ENCODE data around the gene TSPAN18.
"Not testable (repeated sequence)": the region's sequence is repeated elsewhere in the genome, so short reads cannot be mapped to it uniquely, and the experiment has no call there.

TSPAN18 gene

DNA sequence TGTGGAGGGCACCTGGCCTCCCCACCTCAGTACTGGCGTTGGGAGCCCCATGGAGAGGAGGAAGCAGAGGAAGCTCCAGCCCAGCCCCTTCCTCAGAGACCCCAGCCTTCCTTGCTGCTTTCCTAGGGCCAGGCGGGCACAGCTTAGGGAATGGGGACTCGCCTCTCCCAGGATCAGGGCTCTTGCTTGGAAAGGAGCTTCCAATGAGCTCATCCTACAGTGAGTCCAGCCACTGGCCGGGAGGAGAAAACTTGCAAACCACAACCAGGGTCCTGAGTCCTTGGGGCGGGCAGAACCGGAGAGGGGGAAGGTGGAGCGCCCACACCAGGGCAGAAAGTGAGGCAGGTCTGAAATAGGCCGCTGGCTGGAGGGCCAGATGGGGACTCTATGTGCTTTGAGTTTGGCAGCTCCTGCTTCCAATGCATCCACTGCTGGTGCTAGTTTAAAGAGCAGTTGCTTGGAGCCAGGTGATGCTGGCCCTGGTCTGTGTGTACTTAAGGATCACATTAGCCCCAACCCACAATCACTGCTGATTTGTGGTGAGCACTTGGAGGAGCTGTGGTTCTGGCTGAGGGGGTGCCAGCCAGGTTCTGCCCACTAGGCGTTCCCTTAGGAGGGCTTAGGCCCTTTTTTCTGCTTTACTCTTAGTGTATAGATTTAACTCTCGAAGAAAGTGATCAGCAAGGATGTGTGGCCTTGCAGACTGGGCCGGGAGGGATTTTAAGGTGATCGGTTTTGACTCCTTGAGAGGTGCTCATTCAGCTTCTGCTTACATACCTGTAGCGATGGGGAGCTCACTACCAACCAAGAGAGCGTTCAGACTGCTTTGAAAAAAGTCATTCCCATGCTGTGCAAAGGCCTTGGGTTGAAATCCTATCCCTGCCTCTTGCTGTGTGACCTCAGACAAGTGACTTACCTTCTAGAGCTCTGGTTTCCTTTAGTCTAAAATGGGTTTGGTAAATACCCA, 142.0 kb downstream of the TSPAN18 start:
- no peak for DNase-seq (ENCODE audit: low read depth in 2 of 2)

DNA sequence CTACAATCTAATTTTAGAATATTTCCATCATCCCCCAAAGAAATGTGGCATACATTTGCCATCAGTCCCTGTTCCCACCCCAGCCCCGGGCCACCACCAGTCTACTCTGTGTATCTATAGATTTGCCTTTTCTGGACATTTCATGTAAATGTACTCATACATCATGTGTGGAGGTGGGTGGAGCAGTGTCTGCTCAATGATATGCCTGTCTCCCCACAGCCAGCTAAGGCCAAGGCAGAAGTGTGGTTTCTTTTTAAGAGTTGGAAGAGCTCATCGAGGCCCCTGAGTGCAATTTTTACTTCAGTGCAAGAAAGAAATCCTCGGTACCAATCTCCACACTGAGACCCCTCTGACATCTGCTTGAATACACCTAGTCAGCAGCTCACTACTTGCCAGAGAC, 143.4 kb downstream of the TSPAN18 start:
- DNase-seq (ENCODE audit: low read depth in 2 of 2) = no peak

DNA sequence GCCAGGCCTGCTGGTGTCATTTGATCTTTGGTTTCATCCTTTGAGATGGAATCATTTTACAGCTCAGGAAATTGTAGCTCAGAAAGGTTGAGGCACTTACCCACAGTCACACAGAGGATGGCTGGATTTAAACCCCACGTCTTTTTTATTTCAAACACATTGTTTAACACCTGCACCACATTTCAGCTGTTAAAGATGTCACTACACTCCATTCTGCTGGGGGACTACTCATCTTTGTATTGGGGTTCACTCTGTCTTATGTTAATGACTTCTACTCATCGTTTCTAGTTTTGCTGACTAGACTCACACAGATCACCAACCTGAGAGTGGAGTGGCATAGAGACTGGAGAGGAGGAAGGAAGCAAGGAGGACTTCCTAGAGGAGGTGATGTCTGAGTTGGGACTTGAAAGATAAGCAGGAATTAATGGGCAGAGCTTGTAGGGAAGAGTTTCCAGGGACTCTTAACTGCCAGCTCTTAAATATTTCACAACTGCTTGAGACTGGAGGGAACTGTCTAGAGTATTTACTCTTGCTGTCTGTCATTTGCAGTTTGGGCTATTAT, 143.9 kb downstream of the TSPAN18 start:
- no peak for DNase-seq (ENCODE audit: low read depth in 2 of 2)

DNA sequence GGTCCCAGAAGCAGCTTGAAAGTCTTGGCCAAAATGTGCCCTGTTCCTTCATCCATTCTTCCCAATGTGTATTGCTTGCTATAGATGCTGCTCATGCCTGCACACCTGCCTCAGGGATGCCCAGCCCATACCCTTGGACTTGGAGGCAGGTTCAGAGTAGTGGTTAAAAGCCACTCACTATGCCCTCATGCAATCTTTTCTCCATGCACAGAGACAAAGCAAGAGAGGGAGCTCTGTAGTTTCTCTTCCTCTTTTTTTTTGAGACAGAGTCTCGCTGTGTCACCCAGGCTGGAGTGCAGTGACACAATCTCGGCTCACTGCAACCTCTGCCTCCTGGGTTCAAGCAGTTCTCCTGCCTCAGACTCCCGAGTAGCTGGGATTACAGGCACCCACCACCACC, 144.9 kb downstream of the TSPAN18 start:
- not testable (repeated sequence) for DNase-seq (ENCODE audit: low read depth in 2 of 2)

DNA sequence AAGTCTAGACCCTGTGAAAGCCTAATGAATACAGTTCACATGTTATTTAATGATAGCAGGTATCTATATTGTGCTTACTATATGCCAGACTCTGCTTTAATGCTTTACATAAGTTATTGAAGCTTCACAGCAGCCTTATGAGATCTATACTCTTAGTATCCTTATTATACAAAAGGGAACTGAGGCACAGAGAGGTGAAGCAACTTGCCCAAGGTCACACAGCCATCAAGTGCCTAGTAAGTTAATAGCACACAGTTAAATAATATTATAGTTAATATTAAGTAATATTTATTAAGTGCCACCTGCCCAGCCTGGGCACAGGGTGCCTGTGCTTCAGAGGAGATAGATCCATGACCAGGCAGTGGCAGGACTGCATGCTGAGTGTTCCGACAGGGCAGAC, 145.8 kb downstream of the TSPAN18 start:
- DNase-seq (ENCODE audit: low read depth in 2 of 2) = no peak

DNA sequence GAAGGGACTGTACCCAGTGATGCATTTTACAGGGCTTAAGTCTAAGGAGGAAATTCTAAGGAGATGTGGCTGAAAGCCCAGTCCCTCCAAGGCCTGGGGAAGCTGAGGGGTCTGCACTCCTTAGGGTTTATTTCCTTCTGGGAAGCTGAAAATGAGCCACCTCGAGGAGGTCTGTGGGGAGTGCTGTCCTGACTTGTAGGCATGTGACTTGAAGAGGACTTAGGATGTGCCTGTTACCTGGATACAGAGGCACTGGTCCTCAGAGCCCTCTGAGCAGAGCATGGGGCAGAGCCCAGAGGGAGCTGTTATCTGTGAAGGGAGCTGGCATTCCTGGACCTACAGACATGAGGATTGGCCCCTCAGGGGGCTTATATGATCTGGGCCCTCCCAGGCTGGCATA, 146.8 kb downstream of the TSPAN18 start:
- DNase-seq (ENCODE audit: low read depth in 2 of 2) = no peak

DNA sequence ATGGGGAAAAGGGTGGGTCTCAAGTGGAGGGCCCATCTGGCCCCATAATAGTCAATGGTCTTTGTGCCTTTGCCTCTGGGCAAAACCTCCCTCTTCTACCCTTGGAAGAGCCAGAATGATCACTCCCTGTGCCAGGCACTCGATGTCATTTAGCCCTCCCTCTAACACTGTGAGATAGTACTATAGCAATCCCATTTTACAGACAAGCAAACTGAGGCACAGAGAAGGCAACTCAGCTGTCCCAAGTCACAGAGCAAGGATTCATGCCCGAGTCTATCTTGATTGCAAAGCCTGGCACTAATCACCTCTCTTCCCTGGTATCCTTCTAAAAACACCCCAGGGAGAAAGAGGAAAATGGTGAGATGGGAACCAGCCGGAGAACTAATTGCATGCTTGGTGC, 147.5 kb downstream of the TSPAN18 start:
- DNase-seq (ENCODE audit: low read depth in 2 of 2) = no peak

DNA sequence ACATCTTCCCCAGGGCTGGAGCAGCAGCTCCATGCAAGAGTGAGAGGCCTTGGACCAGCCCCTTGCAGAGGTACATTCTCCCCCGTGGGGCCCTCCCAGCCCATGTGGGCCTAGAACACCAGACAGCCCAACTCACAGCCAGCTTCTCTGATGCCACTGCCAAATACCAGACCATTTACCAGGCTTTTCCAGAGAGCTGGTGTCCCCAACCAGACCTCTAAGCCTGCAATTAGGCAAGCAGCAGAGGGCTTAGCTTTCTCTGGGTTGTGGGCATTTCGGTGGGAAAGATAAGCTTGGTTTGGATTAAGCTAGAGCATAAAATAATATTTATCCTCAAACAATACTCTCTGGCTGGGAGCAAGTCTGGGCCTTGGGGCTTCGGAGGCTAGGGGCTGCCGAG, 148.3 kb downstream of the TSPAN18 start:
- no peak for DNase-seq (ENCODE audit: low read depth in 2 of 2)

DNA sequence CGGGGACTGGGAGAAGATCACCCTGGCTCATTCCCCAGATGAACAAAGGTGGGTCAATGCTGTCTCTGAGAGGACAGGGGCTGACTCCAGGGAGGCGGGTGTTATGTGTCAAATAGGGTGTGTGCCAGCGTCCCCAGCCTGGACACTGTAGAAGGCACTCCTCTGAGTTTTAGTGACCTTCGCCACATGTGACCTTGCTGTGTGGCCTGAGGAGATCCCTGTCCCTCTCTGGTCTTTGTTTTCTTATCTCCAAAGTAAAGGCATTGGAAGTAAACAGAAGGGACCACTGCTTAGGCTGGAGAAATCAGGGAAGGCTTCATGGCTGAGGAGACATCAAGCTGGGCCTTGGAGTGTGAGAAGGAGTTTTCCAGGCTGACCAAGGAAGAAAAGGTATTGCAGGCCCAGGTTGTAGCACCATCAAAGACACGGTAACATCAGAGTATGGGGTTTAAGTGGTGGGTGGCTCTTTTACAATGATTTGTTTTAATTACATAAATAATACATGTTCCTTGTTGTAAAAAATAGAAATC, 149.5 kb downstream of the TSPAN18 start:
- no peak for DNase-seq (ENCODE audit: low read depth in 2 of 2)

DNA sequence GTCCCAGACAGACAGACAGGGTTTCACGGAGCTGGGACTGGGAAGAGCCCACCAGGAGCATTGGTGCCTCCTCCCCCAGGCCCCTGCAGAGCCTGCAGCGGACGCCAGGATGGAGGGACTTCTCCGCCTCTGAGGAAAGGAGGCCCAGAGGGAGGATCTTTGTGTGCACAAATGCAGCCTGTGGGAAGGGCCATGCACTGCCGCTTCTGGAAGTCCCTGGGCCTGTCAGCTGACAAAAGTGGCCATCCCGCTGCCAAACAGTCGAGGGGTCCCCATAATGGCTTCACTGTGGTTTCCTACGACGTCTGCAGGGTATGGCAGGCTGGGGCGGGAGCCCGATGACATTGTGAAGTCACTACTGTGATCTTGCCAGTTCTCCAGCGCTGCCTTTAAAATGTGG, 150.1 kb downstream of the TSPAN18 start:
- no peak for DNase-seq (ENCODE audit: low read depth in 2 of 2)

DNA sequence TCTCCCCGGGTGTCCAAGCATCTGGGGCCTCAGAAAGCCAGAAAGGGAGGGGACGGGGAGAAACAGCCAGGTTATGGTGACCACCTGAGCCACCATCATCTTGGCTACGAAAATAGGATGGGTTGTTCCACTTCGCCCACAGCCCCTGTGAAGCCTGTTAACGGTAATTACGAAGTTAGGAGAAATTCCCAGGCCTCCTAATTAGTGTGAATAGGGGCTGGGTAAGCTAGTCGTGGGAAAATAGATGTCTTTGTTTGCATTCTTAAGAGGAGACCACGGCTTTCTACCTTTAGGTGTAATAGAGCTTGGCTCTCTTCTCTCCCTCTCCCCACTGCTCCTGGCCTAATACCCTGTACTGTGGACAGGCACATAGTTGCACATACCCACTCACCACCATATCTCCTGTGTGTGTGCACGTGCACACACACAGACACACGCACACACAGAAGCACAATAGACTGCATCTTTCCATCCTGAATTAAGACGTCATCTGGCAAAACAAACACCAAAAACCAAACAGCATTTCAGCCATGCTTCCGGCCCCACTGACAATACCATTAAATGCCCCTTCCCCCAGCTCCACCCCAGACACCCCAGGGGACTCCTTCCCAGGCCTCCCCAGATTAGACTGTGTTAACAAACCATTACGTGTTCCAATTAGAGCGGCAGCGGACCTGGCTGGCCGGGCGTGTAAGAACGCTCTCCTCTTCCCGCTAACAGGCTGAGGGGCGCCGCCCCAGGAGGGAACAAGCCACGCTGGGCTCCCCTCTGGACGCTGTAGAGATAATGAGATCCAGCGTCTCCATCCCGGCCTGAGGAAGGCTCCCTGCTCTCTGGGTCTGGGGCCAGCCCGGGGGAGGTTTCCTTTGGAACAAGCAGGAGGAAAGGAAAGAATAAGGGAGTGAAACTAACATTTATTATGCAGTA, 151.1 kb downstream of the TSPAN18 start:
- no peak for DNase-seq (ENCODE audit: low read depth in 2 of 2)

DNA sequence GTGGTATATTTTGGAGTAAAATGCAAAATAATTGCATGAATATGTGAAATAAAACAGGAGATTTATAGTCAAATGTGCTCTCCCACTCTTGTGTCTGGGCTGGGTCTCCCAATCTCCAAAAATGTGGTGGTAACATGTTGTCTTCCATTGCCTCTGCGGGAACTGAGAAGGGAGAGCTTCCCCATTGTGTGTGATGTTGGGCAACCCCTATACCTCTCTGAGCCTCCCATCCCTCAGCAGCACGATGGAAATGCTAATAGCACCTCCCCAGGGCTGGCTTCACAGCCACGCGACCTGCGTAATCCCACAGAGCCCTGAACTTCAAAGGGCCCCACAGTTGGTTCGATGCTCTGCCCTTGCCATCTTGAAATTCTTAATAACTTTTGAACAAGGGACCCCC, 151.9 kb downstream of the TSPAN18 start:
- no peak for DNase-seq (ENCODE audit: low read depth in 2 of 2)

DNA sequence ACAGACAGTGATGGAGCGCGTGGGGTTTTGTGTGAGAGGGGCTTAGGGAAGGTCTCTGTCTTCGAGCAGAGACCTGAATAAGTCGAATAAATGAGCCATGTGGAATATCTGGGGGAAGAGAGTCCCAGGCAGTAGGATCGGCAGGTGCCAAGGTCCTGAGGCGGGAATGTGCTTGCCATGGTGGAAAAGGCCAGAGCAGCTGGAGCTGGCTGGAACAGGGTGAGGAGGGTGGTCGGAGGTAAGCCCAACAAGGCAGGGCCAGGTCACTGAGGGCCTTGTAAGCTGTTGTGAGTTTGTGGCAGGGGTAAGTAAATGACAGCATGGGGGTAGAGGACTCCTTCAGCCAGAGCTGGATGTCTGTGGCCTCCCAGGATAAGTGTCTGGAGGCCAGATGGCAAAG, 152.7 kb downstream of the TSPAN18 start:
- DNase-seq (ENCODE audit: low read depth in 2 of 2) = no peak

DNA sequence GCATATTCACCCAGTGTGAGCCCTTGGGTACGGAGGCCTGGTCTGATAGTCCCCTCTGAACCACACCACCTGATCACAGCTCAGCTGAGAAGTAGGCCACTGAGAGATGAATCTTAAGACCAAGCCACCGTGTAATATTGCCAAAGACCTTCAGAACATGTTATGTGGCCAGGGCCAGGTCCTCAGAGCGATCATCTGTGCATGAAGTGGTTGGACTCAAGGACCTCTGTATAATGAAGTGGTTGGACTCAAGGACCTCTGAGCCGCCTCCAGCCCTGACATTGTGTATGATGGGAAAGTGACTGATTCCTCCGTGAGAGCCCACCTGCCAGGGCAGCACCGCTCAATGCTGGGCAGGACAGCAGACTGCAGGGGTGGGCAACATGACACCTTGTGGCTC, 153.7 kb downstream of the TSPAN18 start:
- DNase-seq (ENCODE audit: low read depth in 2 of 2) = no peak

DNA sequence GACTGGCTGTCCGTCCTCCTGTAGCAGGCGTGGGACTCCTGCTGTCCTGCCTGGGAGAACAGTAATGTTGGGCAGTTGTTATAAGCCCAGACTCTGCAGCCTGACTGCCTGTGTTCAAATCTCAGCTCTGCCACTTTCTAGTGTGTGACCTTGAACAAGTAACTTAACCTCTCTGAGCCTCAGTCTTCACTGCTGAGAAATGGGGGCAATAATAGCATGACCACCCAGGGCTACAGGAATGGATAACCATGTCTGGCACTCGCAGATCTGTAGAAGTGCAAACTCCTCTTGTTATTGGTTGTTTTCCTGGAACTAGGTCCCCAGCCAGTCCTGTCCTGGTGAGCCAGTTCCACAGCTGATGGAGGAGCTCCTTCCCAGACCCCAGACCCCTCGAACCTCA, 154.2 kb downstream of the TSPAN18 start:
- DNase-seq (ENCODE audit: low read depth in 2 of 2) = no peak

DNA sequence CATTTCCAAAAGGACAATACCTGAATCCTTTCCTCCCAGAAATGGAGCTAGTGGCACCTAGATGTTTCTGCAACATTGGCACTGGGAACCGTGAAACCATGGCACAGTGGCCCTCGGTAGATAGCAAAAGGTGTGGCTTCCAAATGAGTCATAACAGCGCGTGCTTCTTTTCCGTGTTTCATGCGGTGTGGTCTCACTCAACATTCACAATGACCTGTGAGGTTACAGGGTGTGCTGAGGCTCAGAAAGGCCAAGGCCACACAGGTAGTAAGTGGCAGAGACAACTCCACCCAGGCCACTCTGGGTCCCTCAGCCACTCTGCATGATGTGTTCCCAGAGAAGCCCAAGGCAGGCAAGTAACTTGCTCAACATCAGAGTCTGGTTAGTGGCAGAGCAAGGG, 156.5 kb downstream of the TSPAN18 start:
- no peak for DNase-seq (ENCODE audit: low read depth in 2 of 2)

DNA sequence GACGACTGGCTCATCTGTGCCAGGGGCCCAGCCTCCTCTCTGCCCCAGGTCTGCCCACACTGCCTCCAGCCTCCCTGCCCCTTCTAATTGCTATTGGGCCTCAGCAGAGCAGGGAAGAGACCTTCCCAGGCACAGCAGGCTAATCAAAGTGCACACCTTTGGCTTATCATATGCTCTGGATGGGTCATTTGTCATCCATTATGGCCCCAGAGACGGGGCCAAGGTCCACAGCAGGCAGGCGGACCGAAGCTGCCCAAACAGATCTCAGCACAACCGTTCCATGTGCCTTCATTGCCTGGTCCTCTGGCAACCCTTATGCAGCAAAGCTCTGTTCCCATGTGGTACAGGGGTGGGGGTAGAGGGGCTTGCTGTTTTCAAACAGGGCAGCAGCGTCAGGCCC, 157.3 kb downstream of the TSPAN18 start:
- no peak for DNase-seq (ENCODE audit: low read depth in 2 of 2)

DNA sequence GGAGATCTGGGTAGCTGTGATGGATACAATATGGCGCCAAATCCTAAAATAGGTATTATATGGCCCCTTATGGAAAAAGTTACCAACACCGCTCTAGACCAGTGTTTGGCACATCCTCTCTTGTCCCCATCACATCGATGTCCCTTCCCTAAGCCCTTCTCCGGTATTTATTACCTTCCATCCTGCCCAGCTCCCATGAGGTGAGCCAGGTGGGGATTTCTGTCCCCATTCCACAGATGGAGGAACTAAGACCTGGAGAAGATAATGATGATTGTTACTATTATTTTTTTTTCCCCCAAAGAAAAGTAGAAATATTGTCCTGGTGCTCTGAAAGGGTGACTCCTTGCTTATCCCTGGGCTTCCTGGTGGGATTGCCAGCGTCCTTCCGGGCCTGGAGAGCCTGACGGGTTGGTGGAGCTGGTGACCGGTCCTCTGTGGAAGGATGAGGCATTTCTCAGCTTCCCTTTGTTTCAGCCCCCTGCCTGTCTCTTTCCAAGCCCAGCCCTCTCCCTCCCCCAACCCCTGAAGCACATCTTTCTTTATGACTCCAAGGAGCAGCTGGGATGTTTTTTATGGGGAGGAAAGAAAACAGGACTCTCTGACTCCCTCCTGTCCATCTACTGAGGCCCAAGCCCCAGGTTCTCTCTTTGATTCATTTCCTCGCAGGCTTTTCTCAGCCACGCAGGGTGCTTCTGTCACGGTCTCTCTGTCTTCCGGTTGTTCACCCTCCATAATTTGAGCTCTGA, 158.5 kb downstream of the TSPAN18 start:
- DNase-seq (ENCODE audit: low read depth in 2 of 2) = no peak

DNA sequence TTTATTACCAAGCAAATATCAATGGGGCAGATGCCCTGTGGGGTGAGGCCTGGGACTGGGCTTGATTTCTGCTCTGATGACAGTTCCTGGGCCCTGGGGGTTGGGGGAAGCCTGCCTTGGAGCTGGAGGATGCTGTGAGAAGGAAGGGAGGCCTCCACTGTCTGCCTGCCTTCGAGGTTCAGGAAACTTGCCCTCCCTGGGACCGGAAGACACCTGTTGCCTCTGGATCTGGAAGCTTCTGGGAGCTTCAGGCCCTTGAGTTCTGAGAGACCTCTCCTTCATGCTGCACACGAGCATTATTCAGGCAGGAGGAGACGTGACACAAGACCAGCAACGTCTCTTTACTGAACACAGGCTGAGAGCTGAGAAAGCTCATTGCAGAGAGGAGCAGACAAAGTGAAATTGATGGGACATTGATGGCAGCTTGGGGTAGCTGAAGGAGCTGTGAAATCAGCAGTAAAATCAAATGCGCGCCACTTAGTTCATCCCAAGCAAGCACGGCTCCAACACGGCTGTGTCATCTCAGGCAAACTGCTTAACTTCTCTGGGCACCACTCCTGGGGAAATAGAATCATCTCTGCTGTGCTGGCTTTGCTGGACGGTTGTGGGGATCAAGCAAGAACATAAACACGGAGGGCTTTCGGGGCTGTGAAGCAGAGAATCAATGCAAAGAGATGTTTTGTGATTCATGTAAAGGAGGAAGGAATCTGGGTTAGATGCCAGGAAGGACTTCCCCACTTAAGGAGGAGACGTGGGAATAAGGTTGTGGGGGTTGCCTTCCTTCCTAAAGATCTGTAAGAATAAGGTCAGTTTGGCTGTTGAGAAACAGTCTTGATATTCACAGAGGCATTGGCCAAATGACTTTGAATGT, 159.4 kb downstream of the TSPAN18 start:
- DNase-seq (ENCODE audit: low read depth in 2 of 2) = no peak

DNA sequence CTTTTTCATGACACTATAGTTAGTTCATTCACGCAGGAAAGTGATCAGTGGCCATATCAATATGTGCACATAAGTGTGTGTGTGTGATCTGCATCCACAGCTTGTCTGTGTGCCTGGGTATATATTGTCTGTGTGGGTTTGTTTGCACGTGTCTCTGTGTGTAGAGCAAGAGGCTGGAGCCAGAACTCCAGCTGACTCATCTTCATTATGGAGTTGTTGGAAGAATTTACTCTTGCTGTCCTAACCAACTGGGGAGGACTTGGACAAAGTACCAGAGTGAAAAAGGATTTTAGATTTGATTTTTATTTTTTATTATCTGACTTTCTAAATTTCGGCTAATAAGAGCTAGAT, 160.0 kb downstream of the TSPAN18 start:
- no peak for DNase-seq (ENCODE audit: low read depth in 2 of 2)

DNA sequence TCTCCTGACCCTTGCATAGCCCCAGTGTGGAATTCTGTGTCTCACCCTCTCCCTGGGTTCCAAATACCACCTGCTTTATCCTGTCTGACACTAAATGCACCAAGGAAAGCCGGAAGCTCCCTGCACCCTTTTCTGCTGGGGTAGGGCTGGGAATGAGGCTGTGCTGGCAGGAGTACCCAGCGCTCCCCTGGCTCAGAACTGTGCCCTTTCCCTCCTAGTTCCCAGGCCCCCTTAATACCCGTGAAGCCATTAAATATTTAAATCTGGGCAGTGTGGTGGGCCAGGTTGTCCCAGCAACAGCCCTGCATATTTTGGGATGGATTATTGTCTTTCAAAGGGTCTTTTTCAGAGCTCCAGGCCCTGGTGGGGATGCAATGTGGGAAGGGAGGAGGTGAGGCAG, 160.9 kb downstream of the TSPAN18 start:
- no peak for DNase-seq (ENCODE audit: low read depth in 2 of 2)
